GM21423 (cell line): Measurements from ENCODE around the gene ABCC3.

Experiments used
- ATAC-seq: cut with Tn5 transposase; IDR thresholded peaks from one replicate; pipeline ENCODE4 v1.9.1; 2021; ENCODE audit warnings: mild to moderate bottlenecking, moderate library complexity; ENCODE audit not compliant: unreplicated experiment

The ABCC3 gene

DNA sequence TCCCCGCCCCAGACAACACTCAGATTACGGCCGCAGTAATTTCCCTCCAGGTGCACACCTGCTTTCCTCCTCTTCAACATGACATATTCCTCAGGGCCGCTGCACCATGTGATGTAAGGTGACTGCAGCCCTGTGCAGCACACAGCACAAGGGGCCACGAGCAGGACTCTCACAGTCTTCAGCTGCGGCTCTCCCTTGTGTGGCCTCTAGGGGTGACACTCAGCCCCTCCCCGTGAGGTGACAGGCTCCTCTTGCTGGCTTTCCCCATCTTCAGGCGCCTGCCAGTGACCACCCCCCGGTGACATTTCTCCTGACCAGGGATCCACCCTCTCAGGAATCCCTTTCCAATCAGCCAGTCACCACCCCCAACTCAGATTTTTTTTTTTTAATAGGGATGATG lies 31.3 kb upstream of the ABCC3 start:
- ATAC-seq, result no peak

DNA sequence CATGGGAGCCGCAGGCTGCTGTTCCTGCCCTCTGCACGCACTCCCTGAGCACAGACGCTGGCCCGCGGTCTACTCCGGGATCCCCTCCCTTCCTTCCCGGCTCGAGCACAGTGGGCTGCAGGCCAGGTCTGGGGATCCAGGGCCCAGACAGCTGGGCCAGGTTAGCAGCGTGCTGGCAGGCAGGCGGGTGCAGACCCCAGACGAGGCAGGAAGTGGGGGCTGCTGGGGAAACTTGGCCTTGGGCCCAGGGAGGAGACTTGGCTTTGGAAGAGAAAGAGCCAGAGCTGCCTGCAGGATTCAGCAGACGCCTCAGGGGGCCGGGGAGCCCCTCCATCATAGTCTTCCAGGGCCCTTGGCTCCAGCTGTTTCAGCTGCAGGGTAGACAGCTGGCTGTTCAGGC lies 30.2 kb upstream of the ABCC3 start:
- no peak for ATAC-seq

DNA sequence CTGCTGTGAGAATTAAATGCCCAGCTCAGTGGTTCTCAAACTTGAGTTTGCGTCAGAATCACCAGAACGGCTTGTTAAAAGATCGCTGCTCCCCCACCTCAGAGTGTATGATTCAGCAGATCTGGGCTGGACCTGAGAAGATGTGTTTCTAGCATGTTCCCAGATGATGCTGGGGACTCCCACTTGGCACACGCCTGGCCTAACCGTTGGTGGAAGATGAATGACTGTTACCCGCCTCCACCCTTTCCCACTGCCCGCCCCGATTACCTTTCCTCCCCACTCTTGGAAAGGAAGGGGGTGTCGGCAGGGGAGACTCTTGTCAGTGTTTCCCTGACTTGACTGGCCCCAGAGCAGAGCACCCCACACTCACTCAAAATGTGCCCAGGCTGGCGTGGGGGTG lies 29.3 kb upstream of the ABCC3 start:
- ATAC-seq, result no peak

DNA sequence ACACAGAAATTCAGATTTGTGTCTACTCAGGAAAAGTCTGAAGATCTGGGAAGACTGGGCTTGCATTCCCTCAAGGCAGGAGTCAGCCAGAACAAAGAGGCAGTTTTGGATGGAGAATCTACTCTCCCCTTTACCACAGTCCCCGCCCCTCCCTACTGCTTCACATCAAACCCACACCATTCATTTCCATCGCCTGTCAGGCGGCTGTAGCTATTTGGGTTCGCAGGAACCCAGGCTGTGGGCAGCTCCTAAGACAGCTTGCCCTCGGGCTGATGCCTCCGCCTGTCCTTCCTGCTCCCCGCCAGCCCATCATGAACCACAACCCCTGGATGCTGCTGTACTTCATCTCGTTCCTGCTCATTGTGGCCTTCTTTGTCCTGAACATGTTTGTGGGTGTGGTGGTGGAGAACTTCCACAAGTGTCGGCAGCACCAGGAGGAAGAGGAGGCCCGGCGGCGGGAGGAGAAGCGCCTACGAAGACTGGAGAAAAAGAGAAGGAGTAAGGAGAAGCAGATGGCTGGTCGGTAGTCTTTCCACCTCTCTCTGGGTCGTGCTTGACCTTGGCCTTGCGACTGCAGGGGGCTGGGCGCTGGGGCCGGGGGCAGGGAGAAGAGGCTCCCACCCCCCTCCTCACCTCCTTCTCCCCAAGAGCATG lies 27.0 kb upstream of the ABCC3 start:
- ATAC-seq, result no peak

DNA sequence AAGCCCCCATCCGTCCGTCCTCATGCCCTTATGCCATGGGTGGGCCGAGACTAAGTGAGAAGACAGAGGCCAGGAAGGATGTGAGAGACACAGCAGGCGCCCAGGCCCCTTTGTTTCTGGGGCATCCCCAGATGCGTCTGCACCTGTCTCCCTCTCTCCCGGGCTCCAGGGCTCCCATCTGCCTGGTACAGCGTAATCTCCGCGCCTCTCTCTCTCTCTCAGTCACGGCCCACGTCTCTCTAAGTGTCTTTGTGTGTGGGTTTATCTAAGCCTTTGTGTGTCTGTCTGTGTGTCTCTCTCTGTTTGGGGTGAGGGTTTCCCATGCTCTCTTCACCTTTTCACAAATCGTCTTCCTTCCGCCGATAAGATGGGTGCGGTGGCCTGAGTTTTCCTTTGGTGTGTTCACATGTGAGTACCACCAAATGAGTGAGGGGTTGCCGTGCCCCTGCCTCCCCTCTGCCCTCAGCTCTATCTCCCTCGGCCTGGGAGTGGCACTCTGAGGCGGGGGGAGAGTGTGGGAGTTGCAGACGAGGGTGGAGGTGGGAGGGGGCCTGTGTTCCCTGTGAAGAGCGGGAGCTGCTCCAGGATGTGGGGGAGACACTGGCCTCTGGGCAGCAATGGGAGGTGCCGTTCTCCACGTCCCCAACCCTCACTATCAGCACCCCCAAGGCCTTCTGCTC lies 25.8 kb upstream of the ABCC3 start:
- no peak for ATAC-seq

DNA sequence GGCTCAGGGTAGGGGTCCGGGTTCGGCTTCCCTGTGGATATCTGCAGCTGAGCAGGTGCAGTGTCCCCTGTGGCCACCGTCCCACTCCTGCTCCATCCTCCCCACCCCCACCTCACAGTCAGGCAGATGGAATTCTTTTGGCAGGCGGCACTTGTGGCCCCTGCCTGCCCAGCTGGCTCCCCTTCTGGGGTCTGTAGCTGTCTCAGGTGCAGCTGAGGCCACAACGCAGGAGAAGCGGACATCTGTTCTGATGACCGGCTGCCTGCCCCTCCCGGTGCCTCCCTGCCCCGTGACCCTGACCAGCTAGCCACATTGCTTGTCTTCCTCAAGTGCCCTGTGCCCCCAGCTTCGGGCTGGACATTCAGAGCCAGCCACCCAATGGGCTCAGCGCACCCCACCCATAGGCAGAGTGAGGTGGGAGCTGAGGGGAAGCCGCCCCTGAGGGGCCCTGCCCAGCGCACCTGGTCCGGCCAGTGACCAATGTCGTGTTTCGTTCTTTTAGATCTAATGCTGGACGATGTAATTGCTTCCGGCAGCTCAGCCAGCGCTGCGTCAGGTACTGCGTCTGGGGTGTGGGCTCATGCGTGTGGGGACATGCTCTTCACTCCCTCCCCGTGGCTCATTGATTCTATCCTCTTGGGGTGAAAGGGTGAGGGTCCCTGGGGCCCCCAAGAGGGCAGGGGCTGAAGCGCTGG lies 25.2 kb upstream of the ABCC3 start:
- ATAC-seq, result no peak

DNA sequence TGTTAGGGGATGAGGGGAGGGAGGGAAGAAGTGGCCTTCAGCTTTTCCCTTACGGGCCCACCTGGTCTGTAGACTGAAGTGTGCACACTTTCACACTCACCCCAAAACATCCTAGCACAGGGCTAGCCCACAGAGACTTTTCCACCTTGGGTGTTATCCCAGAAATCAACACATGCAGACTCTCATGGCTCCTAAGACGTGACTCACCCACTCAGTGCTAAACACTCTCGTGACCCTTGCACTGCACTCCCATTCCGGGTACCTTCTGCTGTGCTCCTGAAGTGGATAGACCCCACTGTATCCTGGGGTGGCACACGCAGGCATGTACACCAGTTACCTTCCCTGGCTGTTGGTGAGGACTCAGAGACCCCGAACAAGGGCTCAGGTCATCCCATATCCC lies 23.0 kb upstream of the ABCC3 start:
- no peak for ATAC-seq

DNA sequence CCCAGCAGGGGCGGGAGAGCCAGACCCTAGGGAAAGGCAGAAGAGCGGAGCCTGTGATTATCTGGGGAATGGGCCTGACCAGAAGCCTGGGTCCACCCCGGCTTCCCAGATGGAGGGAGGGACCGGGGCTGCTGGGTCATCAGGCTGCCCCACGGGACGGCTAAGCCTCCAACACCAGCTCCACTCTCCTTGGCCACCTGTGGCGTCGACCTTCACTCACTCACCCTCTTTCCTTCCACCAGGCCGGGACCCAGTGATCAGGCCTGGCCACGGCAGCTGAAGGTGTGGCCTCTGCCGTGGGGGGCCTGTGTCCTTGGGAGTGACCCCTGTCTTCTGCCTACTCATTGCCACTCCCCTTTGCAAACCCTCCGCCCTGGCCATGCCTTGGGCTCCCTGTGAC lies 22.4 kb upstream of the ABCC3 start:
- ATAC-seq, result no peak

DNA sequence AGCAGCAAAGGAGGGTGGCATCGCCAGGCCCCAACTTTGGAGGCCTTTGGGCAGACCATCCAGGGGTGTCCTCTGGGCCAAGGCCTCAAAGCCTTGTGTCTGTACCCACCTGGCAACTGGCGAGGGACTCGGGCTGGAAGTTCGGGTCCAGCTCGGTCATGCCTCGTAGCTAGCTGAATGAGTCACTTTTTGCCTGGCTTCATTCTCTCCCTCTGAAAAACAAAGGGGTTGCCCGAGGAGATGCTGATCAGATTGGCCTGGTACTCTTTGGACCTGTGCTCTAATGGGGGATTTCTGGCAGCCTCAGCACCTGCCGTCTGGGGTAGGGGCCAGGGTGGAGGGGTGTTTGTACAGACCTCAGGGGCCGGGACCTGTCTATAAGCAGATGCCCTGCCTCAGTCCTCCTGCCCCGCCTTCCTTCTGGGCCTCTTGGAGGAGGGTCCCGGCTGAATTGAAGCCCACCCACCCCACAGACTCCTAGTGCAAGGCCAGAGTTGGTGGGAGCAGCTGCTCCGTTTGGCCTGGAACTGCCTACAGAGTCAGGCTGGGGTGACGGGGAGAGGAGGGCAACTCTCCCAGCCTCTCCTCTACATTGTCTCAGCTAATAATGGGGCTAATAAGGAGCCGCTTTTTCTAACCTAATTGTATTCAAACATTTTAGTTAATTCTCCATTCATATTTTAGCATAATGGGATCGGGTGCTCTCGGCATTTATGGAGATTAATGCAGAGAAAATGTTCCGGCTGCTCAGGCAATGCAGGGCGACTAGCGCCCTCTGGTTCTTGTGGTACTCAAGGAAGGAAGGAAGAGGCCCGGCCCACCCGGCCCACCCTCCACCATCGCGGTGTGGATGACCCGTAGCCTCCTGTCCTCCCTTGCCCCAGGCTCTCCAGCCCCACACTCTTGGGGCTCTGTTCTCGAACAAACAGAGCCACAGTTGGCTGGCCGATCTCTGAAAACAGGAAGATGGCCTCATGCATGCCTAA lies 21.4 kb upstream of the ABCC3 start:
- ATAC-seq, result no peak

DNA sequence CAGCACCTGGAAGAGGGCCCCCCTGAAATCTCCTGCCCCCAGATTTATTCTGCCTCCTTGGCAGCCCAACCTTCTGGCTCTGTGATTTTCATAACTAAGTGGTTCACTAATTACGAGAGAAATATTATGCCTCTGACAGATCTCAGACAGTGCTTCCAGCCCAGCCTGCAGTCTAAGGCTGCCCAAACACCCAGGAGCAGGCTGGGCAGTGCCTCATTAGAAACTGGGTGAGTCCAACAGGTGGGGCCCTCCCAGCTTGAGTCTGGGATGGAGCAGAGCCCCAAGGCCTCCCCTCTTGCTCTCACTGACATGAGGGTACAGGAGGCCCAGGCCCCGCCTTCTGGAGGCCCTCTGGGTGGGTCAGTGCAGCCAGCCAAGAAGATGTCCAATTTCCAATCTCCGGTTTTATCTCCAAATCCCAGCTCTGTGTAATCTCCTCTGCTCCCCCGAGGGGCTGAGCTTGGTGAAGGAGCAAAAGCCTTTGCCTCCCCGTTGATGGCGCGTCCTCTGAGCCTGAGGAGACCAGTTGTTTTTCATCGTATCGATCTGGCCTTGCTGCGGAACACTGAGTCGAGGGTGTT lies 20.1 kb upstream of the ABCC3 start:
- no peak for ATAC-seq

DNA sequence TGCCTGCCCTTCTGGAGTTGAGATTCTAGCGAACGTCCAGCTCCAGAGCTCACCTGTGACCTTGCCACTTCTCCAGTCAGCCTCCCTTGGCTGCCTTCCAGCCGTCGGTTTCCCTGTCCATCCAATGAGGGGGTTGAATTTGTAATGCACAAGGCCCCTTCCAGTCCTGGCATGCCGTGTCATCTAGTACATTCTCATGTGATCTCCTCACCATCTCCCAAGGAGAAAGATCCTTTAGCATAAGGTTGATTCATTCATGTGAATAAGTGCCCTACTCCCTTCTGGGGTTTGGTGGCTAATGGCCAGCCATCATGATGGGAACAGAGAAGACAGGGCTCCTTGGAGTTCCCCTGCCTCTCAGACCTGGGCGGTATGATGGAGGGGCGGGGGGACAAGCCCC lies 18.9 kb upstream of the ABCC3 start:
- no peak for ATAC-seq

DNA sequence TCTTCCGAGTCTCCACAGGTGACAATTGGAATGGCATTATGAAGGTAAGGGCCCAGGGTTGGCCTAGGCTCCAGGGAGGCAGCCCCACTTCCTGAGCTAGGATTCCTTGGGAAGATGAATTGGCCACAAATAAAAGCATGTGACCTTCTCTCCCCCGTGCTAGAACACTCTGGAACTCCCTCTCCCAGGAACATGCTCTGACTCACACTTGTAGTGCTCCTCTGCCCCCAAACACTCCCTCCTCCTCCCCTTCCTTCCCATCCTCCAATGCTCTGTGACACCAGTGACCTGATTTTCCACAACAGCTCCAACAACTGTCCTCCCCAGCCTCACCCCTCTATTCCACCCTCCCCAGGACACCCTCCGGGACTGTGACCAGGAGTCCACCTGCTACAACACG lies 16.4 kb upstream of the ABCC3 start:
- no peak for ATAC-seq

DNA sequence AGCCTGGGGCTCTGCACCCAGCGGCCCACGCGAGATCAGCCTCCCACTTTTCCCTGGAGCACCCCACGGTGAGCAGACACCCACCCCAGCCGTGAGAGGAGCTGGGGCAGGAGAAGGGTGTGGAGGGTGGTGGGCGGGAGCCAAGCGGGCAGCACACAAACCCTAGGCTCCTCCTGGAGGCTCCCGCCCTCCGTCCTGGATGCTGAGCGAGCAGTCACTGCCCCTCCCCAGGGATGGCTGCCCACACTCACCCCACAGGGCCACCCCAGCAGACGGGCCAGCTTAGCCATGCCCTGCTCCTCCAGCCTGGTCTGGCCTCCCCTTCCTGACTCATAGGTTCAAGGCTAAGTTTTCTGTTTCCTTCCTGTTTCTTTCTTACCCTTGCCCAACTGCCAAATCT lies 15.7 kb upstream of the ABCC3 start:
- no peak for ATAC-seq

DNA sequence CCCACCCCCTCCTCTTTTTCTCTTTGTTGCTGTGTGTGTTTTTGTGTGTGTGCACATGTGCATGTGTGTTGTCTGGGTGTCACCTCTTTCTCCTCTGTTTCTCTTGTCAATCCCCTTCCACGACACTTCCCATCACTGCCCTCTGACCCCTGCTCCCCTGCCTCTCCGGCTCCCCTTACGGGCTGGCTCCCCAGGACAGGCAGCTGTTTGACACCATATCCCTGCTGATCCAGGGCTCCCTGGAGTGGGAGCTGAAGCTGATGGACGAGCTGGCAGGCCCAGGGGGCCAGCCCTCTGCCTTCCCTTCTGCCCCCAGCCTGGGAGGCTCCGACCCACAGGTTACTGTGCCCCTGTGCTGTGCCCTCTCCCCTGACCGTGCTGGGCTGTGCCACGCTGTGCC lies 15.2 kb upstream of the ABCC3 start:
- no peak for ATAC-seq

DNA sequence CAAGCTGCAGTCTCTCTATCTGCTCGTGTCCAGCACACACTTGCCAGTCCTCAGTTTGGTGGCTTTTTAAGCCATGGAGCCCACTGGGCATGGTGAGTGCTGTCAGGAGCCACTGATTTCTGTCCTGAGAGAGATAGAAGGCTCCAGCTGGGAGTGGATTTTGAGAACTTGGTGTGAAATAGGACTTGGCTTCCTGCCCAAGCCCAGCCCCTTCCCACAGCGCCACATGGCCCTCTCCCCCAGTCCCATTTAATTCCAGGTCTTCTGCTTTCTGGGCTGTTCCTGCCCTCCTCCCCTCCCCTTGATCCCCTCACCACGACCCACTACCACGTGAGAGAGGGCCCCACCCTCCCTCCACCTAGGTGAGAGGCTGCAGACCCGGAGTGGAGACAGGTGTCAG lies 14.4 kb upstream of the ABCC3 start:
- no peak for ATAC-seq

DNA sequence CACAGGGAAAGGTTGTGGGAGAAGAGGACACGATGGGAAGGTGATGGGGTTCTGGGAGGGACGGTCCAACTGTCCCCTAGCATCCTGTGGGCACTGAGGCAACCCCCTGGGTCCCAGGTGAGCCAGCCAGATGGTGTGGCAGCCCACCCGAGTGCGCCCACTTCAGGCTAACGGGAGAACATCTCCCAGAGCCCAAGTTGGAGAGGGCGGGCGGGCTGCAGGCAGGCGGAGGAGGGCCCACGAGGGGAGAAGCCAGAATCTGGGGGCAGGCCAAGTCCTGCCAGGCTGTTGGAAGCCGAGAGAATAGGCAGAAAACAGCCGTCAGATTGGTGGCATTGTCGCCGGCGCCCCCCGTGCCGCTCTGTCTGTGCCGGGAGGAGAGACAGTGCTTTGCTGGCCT lies 13.8 kb upstream of the ABCC3 start:
- no peak for ATAC-seq

DNA sequence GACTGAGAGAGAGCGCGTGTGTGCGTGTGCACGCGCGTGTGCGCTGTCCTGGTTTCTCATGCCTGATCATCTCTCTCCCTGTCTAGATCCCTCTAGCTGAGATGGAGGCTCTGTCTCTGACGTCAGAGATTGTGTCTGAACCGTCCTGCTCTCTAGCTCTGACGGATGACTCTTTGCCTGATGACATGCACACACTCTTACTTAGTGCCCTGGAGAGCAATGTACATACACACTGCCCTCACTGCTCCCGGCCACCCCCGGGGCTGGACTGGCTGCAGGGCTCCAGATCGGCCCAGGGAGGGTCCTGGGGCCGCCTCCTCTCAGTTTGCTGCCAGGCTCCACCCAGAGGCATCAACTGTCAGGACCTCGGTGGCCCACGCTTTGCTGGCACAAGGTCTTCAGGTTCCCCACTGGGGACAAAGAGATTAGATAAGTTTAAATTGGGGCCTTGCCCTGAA lies 13.1 kb upstream of the ABCC3 start:
- no peak for ATAC-seq

DNA sequence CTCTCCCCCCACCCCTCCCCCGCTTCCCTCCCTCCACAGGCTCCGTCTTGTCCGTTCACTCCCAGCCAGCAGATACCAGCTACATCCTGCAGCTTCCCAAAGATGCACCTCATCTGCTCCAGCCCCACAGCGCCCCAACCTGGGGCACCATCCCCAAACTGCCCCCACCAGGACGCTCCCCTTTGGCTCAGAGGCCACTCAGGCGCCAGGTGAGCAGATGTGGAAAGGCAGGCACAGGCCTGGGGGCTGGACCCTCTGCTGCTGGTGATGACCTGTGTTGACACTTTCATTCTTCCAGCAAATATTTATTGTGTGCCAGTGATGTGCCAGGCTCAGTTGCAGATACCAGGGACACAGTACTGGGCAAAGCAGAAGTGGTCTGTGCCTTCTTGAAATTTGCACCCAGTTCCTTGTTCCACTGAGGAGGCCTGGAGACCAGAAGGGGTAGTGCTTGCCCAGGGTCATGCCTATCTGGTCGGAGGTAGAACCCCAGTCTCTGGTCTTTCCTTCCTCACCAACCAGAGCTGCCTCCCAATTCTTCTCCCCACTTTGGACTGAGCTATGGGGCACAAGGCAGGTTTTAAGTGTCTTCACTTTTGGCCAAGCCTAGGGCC lies 10.3 kb upstream of the ABCC3 start:
- no peak for ATAC-seq

DNA sequence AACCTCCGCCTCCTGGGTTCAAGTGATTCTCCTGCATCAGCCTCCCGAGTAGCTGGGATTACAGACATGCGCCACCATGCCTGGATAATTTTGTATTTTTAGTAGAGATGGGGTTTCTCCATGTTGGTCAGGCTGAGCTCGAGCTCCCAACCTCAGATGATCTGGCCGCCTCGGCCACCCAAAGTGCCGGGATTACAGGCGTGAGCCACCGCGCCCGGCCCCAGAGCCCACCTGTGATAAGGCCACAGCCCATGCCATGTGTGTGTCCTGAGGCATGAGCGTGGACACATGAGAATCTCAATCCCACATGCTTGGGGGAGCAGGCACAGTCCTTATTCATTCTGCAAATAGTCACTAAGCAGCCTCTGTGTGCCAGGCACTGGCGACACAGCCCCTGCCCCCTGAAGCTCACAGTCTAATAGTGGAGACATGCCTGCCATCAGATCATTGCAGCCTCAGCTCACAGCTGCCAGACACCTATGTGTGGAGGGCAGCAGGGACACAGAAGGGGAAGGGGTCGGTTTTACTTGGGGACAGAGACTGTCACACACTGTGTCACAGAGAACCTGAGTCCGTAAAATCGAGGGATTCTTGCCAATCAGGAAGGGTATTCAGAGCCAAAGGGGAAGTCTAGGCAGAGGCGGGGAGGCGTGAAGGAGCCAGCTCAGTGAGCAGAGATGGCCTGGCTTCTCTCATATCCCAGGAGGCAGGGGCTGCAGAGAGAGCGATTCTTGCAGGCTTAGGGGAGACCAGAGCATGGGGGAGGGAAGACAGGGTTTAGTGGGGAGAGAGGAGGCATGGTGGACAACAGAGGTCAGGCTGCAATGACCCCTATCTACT lies 9.4 kb upstream of the ABCC3 start:
- ATAC-seq, result no peak
